OCI-LY1 (cell line): ENCODE measurements around the gene PTH1R.

Experiments
- H2AFZ ChIP-seq: fragments of 200-600 bp; sonication (generic), shearing (Covaris generic); 2 replicates; pipeline ENCODE4 v1.6.0; 2014; ENCODE audit warnings: antibody characterized with exemption, mild to moderate bottlenecking, low read length
- H3F3A ChIP-seq: fragments of 200-600 bp; sonication (generic), shearing (Covaris generic); 2 replicates; pipeline ENCODE4 v1.6.0; 2014; ENCODE audit warnings: mild to moderate bottlenecking, antibody characterized with exemption, low read length, moderate library complexity; ENCODE audit not compliant: insufficient read depth
- H3K27ac ChIP-seq: fragments of 200-600 bp; sonication (generic); 2 replicates; pipeline ENCODE4 v1.5.1; 2014; ENCODE audit warnings: low read length, mixed run types, mild to moderate bottlenecking, low read depth; ENCODE audit not compliant: poor library complexity, severe bottlenecking
- H3K27me3 ChIP-seq: fragments of 200-600 bp; sonication (generic); 2 replicates; pipeline ENCODE4 v1.6.0; 2014; ENCODE audit warnings: antibody characterized with exemption, mild to moderate bottlenecking, low read length, moderate library complexity; ENCODE audit not compliant: insufficient read depth
- H3K36me3 ChIP-seq: fragments of 200-600 bp; sonication (generic); 2 replicates; pipeline ENCODE4 v1.6.1; 2014; ENCODE audit warnings: mild to moderate bottlenecking, antibody characterized with exemption, low read length, moderate library complexity, mixed read lengths; ENCODE audit not compliant: insufficient read depth
- H3K4me1 ChIP-seq: fragments of 200-600 bp; sonication (generic); 2 replicates; pipeline ENCODE4 v1.5.1; 2014; ENCODE audit warnings: mild to moderate bottlenecking, low read length, moderate library complexity; ENCODE audit not compliant: insufficient read depth, severe bottlenecking
- H3K4me2 ChIP-seq: fragments of 200-600 bp; sonication (generic), shearing (Covaris generic); 2 replicates; pipeline ENCODE4 v1.6.1; 2014; ENCODE audit warnings: low read length
- H3K4me3 ChIP-seq: fragments of 200-600 bp; sonication (generic); 2 replicates; pipeline ENCODE4 v1.5.1; 2014; ENCODE audit warnings: low read length, low read depth, mild to moderate bottlenecking, mixed read lengths; ENCODE audit not compliant: poor library complexity, severe bottlenecking
- H3K79me2 ChIP-seq: fragments of 200-600 bp; shearing (Covaris generic); 2 replicates; pipeline ENCODE4 v1.6.1; 2016; ENCODE audit warnings: mixed run types, low read length, mixed read lengths; ENCODE audit not compliant: insufficient read depth
- H3K9ac ChIP-seq: fragments of 200-600 bp; sonication (generic), shearing (Covaris generic); 2 replicates; pipeline ENCODE4 v1.6.1; 2014; ENCODE audit warnings: mild to moderate bottlenecking, low read length, mixed read lengths
- H3K9me2 ChIP-seq: fragments of 200-600 bp; sonication (generic), shearing (Covaris generic); 2 replicates; pipeline ENCODE4 v1.6.1; 2014; ENCODE audit warnings: low read depth, mild to moderate bottlenecking, low read length, mixed read lengths
- H3K9me3 ChIP-seq: fragments of 200-600 bp; shearing (Covaris generic); 2 replicates; pipeline ENCODE4 v1.6.1; 2014; ENCODE audit warnings: low read length, mixed read lengths
- H4K20me1 ChIP-seq: fragments of 200-600 bp; sonication (generic), shearing (Covaris generic); 2 replicates; pipeline ENCODE4 v1.6.0; 2016; ENCODE audit warnings: mild to moderate bottlenecking, low read length; ENCODE audit not compliant: insufficient read depth
- EZH2 ChIP-seq: fragments of 200-600 bp; sonication (generic), shearing (Covaris generic); IDR thresholded peaks from 2 replicates; pipeline ENCODE4 v1.8.0; 2017; ENCODE audit warnings: borderline replicate concordance, mixed run types, mild to moderate bottlenecking, antibody characterized with exemption, low read length, moderate library complexity, mixed read lengths
- TF ChIP-seq, protein P1 (sequence below): fragments of 200-600 bp; sonication (generic), shearing (Covaris generic); IDR thresholded peaks from 2 replicates; pipeline ENCODE4 v1.5.1; 2017; ENCODE audit warnings: mild to moderate bottlenecking, antibody characterized with exemption, low read length, moderate library complexity, mixed read lengths

PTH1R gene

DNA sequence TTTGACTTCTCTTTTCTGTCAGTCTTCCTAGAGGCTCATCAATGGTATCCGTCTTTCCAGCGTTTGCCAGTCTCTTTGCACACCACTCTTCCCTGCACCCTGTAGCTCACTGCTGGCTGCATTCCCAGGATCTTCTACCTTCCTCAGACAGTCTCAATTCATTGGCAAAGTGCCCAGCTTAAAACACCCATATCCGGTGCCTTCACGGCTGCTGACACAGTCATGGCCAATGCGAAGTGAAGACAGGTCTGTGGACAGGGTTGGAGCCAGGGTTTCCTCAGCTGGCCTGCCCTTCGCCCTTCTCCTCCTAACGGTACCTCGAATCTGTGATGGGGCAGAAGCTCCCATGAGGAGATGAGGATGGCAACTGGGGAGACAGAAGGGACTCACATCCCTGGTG lies 36.1 kb downstream of the PTH1R start:
- H3K27ac ChIP-seq, result no peak overlapping the region
- TF ChIP-seq, protein P1, sequence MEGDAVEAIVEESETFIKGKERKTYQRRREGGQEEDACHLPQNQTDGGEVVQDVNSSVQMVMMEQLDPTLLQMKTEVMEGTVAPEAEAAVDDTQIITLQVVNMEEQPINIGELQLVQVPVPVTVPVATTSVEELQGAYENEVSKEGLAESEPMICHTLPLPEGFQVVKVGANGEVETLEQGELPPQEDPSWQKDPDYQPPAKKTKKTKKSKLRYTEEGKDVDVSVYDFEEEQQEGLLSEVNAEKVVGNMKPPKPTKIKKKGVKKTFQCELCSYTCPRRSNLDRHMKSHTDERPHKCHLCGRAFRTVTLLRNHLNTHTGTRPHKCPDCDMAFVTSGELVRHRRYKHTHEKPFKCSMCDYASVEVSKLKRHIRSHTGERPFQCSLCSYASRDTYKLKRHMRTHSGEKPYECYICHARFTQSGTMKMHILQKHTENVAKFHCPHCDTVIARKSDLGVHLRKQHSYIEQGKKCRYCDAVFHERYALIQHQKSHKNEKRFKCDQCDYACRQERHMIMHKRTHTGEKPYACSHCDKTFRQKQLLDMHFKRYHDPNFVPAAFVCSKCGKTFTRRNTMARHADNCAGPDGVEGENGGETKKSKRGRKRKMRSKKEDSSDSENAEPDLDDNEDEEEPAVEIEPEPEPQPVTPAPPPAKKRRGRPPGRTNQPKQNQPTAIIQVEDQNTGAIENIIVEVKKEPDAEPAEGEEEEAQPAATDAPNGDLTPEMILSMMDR, result no peak
- no peak for TF ChIP-seq EZH2
- no peaks in the 10 kb centered on the region for H3F3A ChIP-seq
- no peak overlapping the region for H2AFZ ChIP-seq
- H3K27me3 ChIP-seq, result no peaks in the 10 kb centered on the region
- H3K9me2 ChIP-seq, result no peaks in the 10 kb centered on the region
- peaks cover 8% of the 10 kb centered on the region; the same call in 1 of the 2 replicates for H3K9me3 ChIP-seq
- no peaks in the 10 kb centered on the region for H3K79me2 ChIP-seq
- H3K4me2 ChIP-seq, result no peak overlapping the region
- H3K4me1 ChIP-seq, result peaks cover 4% of the 10 kb centered on the region
- no peak overlapping the region for H3K4me3 ChIP-seq
- no peaks in the 10 kb centered on the region for H4K20me1 ChIP-seq
- peaks cover 26% of the 10 kb centered on the region for H3K36me3 ChIP-seq
- no peak overlapping the region for H3K9ac ChIP-seq

DNA sequence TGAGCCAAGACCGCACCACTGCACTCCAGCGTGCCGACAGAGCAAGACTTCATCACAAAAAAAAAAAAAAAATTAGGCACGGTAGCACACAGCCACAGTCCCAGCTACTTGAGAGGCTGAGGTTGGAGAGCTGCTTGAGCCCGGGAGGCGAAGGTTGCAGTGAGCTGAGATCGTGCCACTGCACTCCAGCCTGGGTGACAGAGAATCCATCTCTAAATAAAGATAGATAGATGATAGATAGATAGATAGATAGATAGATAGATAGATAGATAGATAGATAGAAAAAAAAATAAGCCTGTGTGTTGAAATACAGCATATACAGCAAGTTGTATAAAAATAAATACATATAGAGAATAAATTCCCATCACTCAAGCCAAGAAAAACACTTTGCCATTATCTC lies 37.3 kb downstream of the PTH1R start:
- no peak overlapping the region for H3K9ac ChIP-seq
- peaks cover 38% of the 10 kb centered on the region for H3K36me3 ChIP-seq
- TF ChIP-seq EZH2, result no peak
- TF ChIP-seq, protein P1, result no peak
- no peak overlapping the region for H3K4me3 ChIP-seq
- no peak overlapping the region for H2AFZ ChIP-seq
- H3F3A ChIP-seq, result no peaks in the 10 kb centered on the region
- no peaks in the 10 kb centered on the region for H3K79me2 ChIP-seq
- H3K9me3 ChIP-seq, result peaks cover 8% of the 10 kb centered on the region; the same call in 1 of the 2 replicates
- peaks cover under 1% of the 10 kb centered on the region for H3K4me1 ChIP-seq
- H4K20me1 ChIP-seq, result no peaks in the 10 kb centered on the region
- no peak overlapping the region for H3K27ac ChIP-seq
- no peaks in the 10 kb centered on the region for H3K27me3 ChIP-seq
- no peak overlapping the region for H3K4me2 ChIP-seq
- no peaks in the 10 kb centered on the region for H3K9me2 ChIP-seq

DNA sequence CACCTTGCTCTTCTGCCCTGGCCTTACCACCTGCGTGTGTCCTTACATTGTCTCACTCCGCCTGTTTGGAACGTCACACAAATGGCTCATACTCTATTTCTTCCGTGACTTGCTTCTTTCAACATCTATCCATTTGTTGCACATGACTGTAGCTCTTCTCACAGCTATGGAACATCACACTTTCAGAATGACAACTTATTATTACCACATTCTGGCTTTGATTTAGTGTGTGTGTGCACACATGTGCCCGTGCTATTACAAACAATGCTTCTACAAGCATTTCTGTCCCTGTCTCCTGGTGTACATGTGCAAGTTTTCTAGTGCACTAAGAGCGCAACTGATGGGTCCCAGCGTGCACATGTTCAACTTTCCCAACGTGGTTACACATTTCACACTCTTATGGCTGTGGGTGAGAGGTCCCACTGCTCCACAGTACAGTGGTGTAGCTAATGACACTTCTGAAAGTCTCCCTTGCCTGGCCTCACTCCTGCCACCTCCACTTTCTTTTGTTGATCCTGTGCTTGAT lies 37.8 kb downstream of the PTH1R start:
- Histone ChIP-seq H3K36me3 (peaks cover 43% of the 10 kb centered on the region), H3K27me3 (no peaks in the 10 kb centered on the region), H3K4me1 (no peaks in the 10 kb centered on the region), H3K79me2 (no peaks in the 10 kb centered on the region), H3K27ac (no peak overlapping the region), H2AFZ (no peak overlapping the region), H4K20me1 (no peaks in the 10 kb centered on the region), H3K9me2 (no peaks in the 10 kb centered on the region), H3K4me2 (no peak overlapping the region), H3K9me3 (peaks cover 8% of the 10 kb centered on the region; the same call in 1 of the 2 replicates), H3F3A (no peaks in the 10 kb centered on the region), H3K4me3 (no peak overlapping the region), H3K9ac (no peak overlapping the region)
- TF ChIP-seq EZH2, result no peak
- TF ChIP-seq, protein P1, result no peak
